ENCODE results near the gene HSD17B4. TPM values are rescaled to one million over a fixed set of nuclear protein-coding genes. Genes with fewer than 3 reads are reported as not detected.

Gene HSD17B4
- total and polyA plus RNA-seq, 2 experiments from 2014 or later: 326 to 332 TPM

DNA sequence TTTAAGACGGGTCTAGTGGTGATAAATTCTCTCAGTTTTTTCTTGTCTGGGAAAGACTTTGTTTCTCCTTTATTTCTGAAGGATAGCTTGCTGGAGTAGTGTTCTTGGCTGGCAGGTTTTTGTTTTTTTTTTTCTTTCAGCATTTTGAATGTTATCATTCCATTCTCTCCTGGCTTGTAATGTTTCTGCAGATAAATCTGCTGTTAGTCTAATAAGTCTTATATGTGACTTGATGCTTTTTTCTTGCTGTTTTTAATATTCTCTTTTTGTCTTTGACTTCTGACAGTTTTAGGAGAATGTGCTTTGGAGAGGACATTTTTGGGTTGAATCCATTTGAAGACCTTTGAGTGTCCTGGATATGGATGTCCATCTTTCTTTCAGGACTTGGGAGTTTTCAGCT, 16.0 kb downstream of the HSD17B4 start (continued):
- TF ChIP-seq, protein P1, sequence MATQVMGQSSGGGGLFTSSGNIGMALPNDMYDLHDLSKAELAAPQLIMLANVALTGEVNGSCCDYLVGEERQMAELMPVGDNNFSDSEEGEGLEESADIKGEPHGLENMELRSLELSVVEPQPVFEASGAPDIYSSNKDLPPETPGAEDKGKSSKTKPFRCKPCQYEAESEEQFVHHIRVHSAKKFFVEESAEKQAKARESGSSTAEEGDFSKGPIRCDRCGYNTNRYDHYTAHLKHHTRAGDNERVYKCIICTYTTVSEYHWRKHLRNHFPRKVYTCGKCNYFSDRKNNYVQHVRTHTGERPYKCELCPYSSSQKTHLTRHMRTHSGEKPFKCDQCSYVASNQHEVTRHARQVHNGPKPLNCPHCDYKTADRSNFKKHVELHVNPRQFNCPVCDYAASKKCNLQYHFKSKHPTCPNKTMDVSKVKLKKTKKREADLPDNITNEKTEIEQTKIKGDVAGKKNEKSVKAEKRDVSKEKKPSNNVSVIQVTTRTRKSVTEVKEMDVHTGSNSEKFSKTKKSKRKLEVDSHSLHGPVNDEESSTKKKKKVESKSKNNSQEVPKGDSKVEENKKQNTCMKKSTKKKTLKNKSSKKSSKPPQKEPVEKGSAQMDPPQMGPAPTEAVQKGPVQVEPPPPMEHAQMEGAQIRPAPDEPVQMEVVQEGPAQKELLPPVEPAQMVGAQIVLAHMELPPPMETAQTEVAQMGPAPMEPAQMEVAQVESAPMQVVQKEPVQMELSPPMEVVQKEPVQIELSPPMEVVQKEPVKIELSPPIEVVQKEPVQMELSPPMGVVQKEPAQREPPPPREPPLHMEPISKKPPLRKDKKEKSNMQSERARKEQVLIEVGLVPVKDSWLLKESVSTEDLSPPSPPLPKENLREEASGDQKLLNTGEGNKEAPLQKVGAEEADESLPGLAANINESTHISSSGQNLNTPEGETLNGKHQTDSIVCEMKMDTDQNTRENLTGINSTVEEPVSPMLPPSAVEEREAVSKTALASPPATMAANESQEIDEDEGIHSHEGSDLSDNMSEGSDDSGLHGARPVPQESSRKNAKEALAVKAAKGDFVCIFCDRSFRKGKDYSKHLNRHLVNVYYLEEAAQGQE (IDR thresholded peaks at IDR 0.05; ENCODE audit: unreplicated experiment): no peak
- TF ChIP-seq ZNF331 (CRISPR knock-in tag; IDR thresholded peaks at IDR 0.05; ENCODE audit: low read depth): no peak

DNA sequence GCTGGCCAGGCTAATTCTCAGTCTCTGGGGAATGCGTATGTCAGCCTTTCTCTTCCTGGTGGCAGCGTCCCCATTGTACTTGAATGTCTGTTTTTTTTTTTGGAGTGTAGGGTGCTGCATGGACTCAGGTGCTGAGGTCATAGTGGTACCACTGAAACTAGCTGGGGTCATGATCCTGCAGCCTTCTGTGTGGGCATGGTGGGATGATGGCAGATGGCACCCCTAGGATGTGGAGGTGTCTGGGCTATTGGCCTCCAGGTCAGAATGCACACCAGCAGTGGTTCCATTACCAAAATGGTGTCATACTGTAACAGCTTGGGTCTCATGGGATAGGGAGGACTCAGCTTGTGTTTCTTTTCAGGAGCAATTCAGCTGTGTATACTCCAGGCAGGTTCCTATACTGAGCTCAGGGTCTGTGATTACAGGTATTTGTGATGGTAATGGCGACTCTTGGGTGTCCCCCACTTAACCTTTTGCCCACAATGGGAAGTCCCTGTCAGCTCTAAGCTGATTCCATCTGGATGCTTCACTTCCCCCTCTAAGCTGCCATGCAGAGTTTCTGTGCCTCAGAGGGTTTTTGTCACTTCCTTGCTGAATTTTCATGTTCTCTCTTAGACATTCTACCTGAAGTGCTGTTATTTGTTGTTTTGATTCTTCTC, 17.9 kb downstream of the HSD17B4 start:
- Histone ChIP-seq H2AFZ (no peak overlapping the region), H3K4me3 (0 out of 2 replicates have a peak overlapping the region, but pooled peaks have one; percentile 11), H3K9me2 (ENCODE audit: insufficient read depth) (no peaks in the 10 kb centered on the region), H3K27ac (ENCODE audit: low read depth) (no peak overlapping the region), H3K27me3 (ENCODE audit: insufficient read depth) (no peaks in the 10 kb centered on the region), H4K20me1 (replicated peaks; ENCODE audit: insufficient read depth) (peaks cover 23% of the 10 kb centered on the region; the same call in 1 of the 2 replicates), H3K4me2 (peak overlapping the region; percentile 61), H3K79me2 (replicated peaks; ENCODE audit: insufficient read depth) (peaks cover 80% of the 10 kb centered on the region), H3K4me1 (ENCODE audit: insufficient read depth) (peaks cover 30% of the 10 kb centered on the region), H3F3A (replicated peaks; ENCODE audit: low read depth) (no peaks in the 10 kb centered on the region), H3K36me3 (ENCODE audit: insufficient read depth) (peaks cover 5% of the 10 kb centered on the region; the same call in 1 of the 2 replicates)
- Mint-ChIP-seq H3K36me3 (ENCODE audit: low read depth) (peaks cover 64% of the 10 kb centered on the region), H3K9me3 (peaks cover 24% of the 10 kb centered on the region), H3K4me3 (peak overlapping the region; percentile 11; the same call in 2 of the 3 replicates), H3K27me3 (ENCODE audit: insufficient read depth, low read depth, poor library complexity) (no peaks in the 10 kb centered on the region), H3K27ac (no peak overlapping the region), H3K4me1 (peaks cover 39% of the 10 kb centered on the region)
- ATAC-seq (peak; percentile 100), DNase-seq (ENCODE audit: low spot score) (peak; percentile 86)
- no peak for TF ChIP-seq STAT1 (IDR thresholded peaks at IDR 0.05; ENCODE audit: unreplicated experiment)
- TF ChIP-seq, protein P2, sequence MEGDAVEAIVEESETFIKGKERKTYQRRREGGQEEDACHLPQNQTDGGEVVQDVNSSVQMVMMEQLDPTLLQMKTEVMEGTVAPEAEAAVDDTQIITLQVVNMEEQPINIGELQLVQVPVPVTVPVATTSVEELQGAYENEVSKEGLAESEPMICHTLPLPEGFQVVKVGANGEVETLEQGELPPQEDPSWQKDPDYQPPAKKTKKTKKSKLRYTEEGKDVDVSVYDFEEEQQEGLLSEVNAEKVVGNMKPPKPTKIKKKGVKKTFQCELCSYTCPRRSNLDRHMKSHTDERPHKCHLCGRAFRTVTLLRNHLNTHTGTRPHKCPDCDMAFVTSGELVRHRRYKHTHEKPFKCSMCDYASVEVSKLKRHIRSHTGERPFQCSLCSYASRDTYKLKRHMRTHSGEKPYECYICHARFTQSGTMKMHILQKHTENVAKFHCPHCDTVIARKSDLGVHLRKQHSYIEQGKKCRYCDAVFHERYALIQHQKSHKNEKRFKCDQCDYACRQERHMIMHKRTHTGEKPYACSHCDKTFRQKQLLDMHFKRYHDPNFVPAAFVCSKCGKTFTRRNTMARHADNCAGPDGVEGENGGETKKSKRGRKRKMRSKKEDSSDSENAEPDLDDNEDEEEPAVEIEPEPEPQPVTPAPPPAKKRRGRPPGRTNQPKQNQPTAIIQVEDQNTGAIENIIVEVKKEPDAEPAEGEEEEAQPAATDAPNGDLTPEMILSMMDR (conservative IDR thresholded peaks at IDR 0.05; ENCODE audit: low read depth in 2 of 2): no peak
- TF ChIP-seq ZNF331 (CRISPR knock-in tag; IDR thresholded peaks at IDR 0.05; ENCODE audit: low read depth): no peak
- TF ChIP-seq, protein P3, sequence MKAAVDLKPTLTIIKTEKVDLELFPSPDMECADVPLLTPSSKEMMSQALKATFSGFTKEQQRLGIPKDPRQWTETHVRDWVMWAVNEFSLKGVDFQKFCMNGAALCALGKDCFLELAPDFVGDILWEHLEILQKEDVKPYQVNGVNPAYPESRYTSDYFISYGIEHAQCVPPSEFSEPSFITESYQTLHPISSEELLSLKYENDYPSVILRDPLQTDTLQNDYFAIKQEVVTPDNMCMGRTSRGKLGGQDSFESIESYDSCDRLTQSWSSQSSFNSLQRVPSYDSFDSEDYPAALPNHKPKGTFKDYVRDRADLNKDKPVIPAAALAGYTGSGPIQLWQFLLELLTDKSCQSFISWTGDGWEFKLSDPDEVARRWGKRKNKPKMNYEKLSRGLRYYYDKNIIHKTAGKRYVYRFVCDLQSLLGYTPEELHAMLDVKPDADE (IDR thresholded peaks at IDR 0.05): no peak
- TF ChIP-seq, protein P4, sequence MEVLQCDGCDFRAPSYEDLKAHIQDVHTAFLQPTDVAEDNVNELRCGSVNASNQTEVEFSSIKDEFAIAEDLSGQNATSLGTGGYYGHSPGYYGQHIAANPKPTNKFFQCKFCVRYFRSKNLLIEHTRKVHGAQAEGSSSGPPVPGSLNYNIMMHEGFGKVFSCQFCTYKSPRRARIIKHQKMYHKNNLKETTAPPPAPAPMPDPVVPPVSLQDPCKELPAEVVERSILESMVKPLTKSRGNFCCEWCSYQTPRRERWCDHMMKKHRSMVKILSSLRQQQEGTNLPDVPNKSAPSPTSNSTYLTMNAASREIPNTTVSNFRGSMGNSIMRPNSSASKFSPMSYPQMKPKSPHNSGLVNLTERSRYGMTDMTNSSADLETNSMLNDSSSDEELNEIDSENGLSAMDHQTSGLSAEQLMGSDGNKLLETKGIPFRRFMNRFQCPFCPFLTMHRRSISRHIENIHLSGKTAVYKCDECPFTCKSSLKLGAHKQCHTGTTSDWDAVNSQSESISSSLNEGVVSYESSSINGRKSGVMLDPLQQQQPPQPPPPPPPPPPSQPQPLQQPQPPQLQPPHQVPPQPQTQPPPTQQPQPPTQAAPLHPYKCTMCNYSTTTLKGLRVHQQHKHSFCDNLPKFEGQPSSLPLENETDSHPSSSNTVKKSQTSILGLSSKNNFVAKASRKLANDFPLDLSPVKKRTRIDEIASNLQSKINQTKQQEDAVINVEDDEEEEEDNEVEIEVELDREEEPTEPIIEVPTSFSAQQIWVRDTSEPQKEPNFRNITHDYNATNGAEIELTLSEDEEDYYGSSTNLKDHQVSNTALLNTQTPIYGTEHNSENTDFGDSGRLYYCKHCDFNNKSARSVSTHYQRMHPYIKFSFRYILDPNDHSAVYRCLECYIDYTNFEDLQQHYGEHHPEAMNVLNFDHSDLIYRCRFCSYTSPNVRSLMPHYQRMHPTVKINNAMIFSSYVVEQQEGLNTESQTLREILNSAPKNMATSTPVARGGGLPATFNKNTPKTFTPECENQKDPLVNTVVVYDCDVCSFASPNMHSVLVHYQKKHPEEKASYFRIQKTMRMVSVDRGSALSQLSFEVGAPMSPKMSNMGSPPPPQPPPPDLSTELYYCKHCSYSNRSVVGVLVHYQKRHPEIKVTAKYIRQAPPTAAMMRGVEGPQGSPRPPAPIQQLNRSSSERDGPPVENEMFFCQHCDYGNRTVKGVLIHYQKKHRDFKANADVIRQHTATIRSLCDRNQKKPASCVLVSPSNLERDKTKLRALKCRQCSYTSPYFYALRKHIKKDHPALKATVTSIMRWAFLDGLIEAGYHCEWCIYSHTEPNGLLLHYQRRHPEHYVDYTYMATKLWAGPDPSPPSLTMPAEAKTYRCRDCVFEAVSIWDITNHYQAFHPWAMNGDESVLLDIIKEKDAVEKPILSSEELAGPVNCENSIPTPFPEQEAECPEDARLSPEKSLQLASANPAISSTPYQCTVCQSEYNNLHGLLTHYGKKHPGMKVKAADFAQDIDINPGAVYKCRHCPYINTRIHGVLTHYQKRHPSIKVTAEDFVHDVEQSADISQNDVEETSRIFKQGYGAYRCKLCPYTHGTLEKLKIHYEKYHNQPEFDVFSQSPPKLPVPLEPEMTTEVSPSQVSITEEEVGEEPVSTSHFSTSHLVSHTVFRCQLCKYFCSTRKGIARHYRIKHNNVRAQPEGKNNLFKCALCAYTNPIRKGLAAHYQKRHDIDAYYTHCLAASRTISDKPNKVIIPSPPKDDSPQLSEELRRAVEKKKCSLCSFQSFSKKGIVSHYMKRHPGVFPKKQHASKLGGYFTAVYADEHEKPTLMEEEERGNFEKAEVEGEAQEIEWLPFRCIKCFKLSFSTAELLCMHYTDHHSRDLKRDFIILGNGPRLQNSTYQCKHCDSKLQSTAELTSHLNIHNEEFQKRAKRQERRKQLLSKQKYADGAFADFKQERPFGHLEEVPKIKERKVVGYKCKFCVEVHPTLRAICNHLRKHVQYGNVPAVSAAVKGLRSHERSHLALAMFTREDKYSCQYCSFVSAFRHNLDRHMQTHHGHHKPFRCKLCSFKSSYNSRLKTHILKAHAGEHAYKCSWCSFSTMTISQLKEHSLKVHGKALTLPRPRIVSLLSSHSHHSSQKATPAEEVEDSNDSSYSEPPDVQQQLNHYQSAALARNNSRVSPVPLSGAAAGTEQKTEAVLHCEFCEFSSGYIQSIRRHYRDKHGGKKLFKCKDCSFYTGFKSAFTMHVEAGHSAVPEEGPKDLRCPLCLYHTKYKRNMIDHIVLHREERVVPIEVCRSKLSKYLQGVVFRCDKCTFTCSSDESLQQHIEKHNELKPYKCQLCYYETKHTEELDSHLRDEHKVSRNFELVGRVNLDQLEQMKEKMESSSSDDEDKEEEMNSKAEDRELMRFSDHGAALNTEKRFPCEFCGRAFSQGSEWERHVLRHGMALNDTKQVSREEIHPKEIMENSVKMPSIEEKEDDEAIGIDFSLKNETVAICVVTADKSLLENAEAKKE (CRISPR knock-in tag; IDR thresholded peaks at IDR 0.05): peak; percentile 63
- no peak for TF ChIP-seq JUNB (IDR thresholded peaks at IDR 0.05; ENCODE audit: unreplicated experiment)
- TF ChIP-seq CREB1 (CRISPR knock-in tag; IDR thresholded peaks at IDR 0.05; ENCODE audit: low read depth): peak; percentile 45; the same call in 1 of the 2 replicates
- peak; percentile 54 for TF ChIP-seq POLR2AphosphoS5 (IDR thresholded peaks at IDR 0.05; ENCODE audit: low read depth)
